Adrenal gland (tissue), 12 donors: ENCODE measurements around the gene BCL2L11. TPM values are rescaled to one million over a fixed set of nuclear protein-coding genes. Genes with fewer than 3 reads are reported as not detected.

ENCODE experiments used
- DNase-seq, 7 donors: peaks; one replicate each; pipeline ENCODE4 v3.0.0-alpha.2; 2019 to 2020
- H3K27ac ChIP-seq, 5 donors: fragments of 200-600 bp; sonication (generic) in 4 of 5; 1 replicate in 3 of 5; 2 replicates in 2 of 5; pipeline versions ENCODE4 v1.5.1 to v1.8.0; 2016 to 2020; ENCODE audit warnings: mild to moderate bottlenecking in 1 of 5
- H3K27me3 ChIP-seq: fragments of 200-600 bp; 2 replicates; pipeline ENCODE4 v1.8.0; 2021
- H3K36me3 ChIP-seq, 2 donors: fragments of 200-600 bp; replicated peaks in 1 of 2; 1 replicate in 1 of 2; 2 replicates in 1 of 2; pipeline versions ENCODE4 v1.5.1 to v1.8.0; 2018 to 2022
- H3K4me1 ChIP-seq, 2 donors: fragments of 200-600 bp; replicated peaks in 1 of 2; 1 replicate in 1 of 2; 2 replicates in 1 of 2; pipeline versions ENCODE4 v1.5.1 to v1.8.0; 2018 to 2021
- H3K4me3 ChIP-seq, 4 donors: fragments of 200-600 bp; sonication (generic) in 3 of 4; one replicate each; pipeline ENCODE4 v1.5.1; 2016 to 2018
- H3K9me3 ChIP-seq, 3 donors: fragments of 200-600 bp; sonication (generic) in 1 of 3; replicated peaks in 1 of 3; 1 replicate in 2 of 3; 2 replicates in 1 of 3; pipeline versions ENCODE4 v1.5.1 to v1.8.0; 2016 to 2021
- CTCF ChIP-seq, 6 experiments: fragments of 450-650 bp in 4 of 6; fragments of 200-600 bp in 2 of 6; sonication (generic) in 1 of 6; IDR thresholded peaks; 1 replicate in 5 of 6; 2 replicates in 1 of 6; pipeline versions ENCODE4 v1.5.1 to v1.8.0; 2016 to 2021; ENCODE audit warnings: antibody characterized with exemption in 6 of 6, mild to moderate bottlenecking in 2 of 6, moderate library complexity in 1 of 6
- POLR2A ChIP-seq, 2 donors: fragments of 450-650 bp; IDR thresholded peaks; one replicate each; pipeline ENCODE4 v1.6.1; 2017; ENCODE audit warnings: antibody characterized with exemption in 2 of 2, mild to moderate bottlenecking in 2 of 2, moderate library complexity in 1 of 2
- WGBS, 4 donors: extraction: QIAGEN DNeasy Blood & Tissue Kit in 2 of 4; methylation state at CpG; one replicate each; pipeline versions ENCODE4 v1.1.5 to v1.1.7; 2013 to 2017; 5-methylcytosine and 5-hydroxymethylcytosine counted together
- intact Hi-C, 2 donors: fragments of 100-400 bp; cut with DNase I; formaldehyde crosslinking; loops; one replicate each; pipeline versions ENCODE4 v1.14.1 to v1.15.0; 2022 to 2023
- polyA plus RNA-seq, 3 donors: library from polyadenylated mRNA; stranded (reverse); fragments of 200-250 nt in 2 of 3; fragments of 350-450 nt in 1 of 3; fragmentation: Illumina TruSeq in 1 of 3; extraction: RNeasy Lipid Tissue Mini Kit (QIAGEN cat#74804) in 1 of 3; gene quantifications; one replicate each; pipeline ENCODE4 v1.2.3, GENCODE V29; 2013 to 2014
- total RNA-seq, 9 donors: library from RNA; depleted of rRNA in 4 of 9; stranded (reverse); fragments of >200 nt in 4 of 9; fragments of 120-200 nt in 1 of 9; fragmentation: NEBNext Ultra II Directional in 1 of 9; extraction: Animal tissue kit (Norgen Biotek cat#: 25700) in 1 of 9; gene quantifications; one replicate each; pipeline versions ENCODE4 v1.1.0 to v1.2.4, GENCODE V29; 2013 to 2023
- donor health status: healthy with polysubstance abuse.
- donor health status: Bipolar disorder and iron deficiency.
- donor health status: DM: yes; HTN: yes; CAD: no.
- donor health status: DM: no; HTN: no; CAD: no.
- donor health status: DM: no; HTN: no; CAD: no.
- donor health status: DM: yes; HTN: yes; CAD: no.

BCL2L11 gene
- total and polyA plus RNA-seq, 12 donors, result 2.5 to 165 (median 15.7) TPM

- Histone ChIP-seq H3K4me3 (no peak overlapping the region), H3K36me3 (no peaks in the 10 kb centered on the region), H3K27ac (no peak overlapping the region), H3K27me3 (no peaks in the 10 kb centered on the region), H3K9me3 (no peaks in the 10 kb centered on the region), H3K4me1 (peaks cover 9 to 15% of the 10 kb centered on the region in 2 donors)
- 96 to 100% (median 99%) methylated on average over 2 of the region's 2 CpGs for WGBS, 4 donors
- intact Hi-C loops, result no loop called here
- no peak for TF ChIP-seq POLR2A (IDR thresholded peaks at IDR 0.05)
- no peak for TF ChIP-seq CTCF (IDR thresholded peaks at IDR 0.05)
- DNase-seq, result no peak
Measured at GRCh38 chr2:111145951-111146350, 25.2 kb downstream of the BCL2L11 start.

- 80 to 91% (median 89%) methylated on average over 3 of the region's 3 CpGs for WGBS, 4 donors
- H3K4me1 ChIP-seq, result peaks cover 7 to 18% of the 10 kb centered on the region in 2 donors
- intact Hi-C loops, result no loop called here
- H3K27me3 ChIP-seq, result no peaks in the 10 kb centered on the region
- H3K4me3 ChIP-seq, result no peak overlapping the region
- TF ChIP-seq CTCF (IDR thresholded peaks at IDR 0.05) (no peak), POLR2A (IDR thresholded peaks at IDR 0.05) (no peak)
- H3K9me3 ChIP-seq, result no peaks in the 10 kb centered on the region
- no peak for DNase-seq
- peaks cover 0 to 7% of the 10 kb centered on the region in 2 donors for H3K36me3 ChIP-seq
- H3K27ac ChIP-seq, result no peak overlapping the region
Measured at GRCh38 chr2:111148225-111148873, 27.6 kb downstream of the BCL2L11 start.

- 78 to 87% (median 83%) methylated on average over 8 of the region's 8 CpGs for WGBS, 4 donors
Measured at GRCh38 chr2:111148925-111149324, 28.2 kb downstream of the BCL2L11 start.

GRCh38 chr2:111149882-111150455 lies 29.3 kb downstream of the BCL2L11 start:
- peaks cover 0 to 5% of the 10 kb centered on the region in 2 donors for H3K4me1 ChIP-seq
- WGBS, 4 donors, result 90 to 95% (median 91%) methylated on average over 7 of the region's 7 CpGs
- peaks cover 0 to 7% of the 10 kb centered on the region in 2 donors for H3K36me3 ChIP-seq
- no peaks in the 10 kb centered on the region for H3K27me3 ChIP-seq
- DNase-seq, result no peak
- no peak overlapping the region for H3K27ac ChIP-seq
- no peak overlapping the region for H3K4me3 ChIP-seq
- no peaks in the 10 kb centered on the region for H3K9me3 ChIP-seq
- intact Hi-C loops, result no loop called here
- TF ChIP-seq CTCF (IDR thresholded peaks at IDR 0.05) (no peak), POLR2A (IDR thresholded peaks at IDR 0.05) (no peak)

More at GRCh38 chr2:111148925-111149324, 28.2 kb downstream of the BCL2L11 start:
- Histone ChIP-seq H3K36me3 (peaks cover 0 to 7% of the 10 kb centered on the region in 2 donors), H3K4me3 (no peak overlapping the region), H3K9me3 (no peaks in the 10 kb centered on the region), H3K4me1 (peaks cover 2 to 12% of the 10 kb centered on the region in 2 donors), H3K27ac (no peak overlapping the region), H3K27me3 (no peaks in the 10 kb centered on the region)
- DNase-seq, result no peak
- intact Hi-C loops, result no loop called here
- TF ChIP-seq CTCF (IDR thresholded peaks at IDR 0.05) (no peak), POLR2A (IDR thresholded peaks at IDR 0.05) (no peak)
